Activated T-cell treated with anti-CD3 and anti-CD28 coated beads for 48 hours (primary cell): Measurements from ENCODE around the gene ZNF157.

Experiments used
- DNase-seq: peaks from one replicate; pipeline ENCODE4 v3.0.0-alpha.2; 2020; ENCODE audit warnings: low read depth

The ZNF157 gene

GRCh38 chrX:47447607-47448006 is 77.2 kb downstream of the ZNF157 start:
- no peak for DNase-seq

- DNase-seq, result no peak
Observed at GRCh38 chrX:47448165-47448806, 77.9 kb downstream of the ZNF157 start.

- DNase-seq, result no peak
Observed at GRCh38 chrX:47452112-47452511, 81.7 kb downstream of the ZNF157 start.

GRCh38 chrX:47456080-47456479 is 85.7 kb downstream of the ZNF157 start:
- no peak for DNase-seq

- no peak for DNase-seq
Observed at GRCh38 chrX:47458528-47458927, 88.2 kb downstream of the ZNF157 start.

GRCh38 chrX:47460561-47460960 is 90.2 kb downstream of the ZNF157 start:
- no peak for DNase-seq
